HFFc6 (cell line): ENCODE results near the gene LSAMP. TPM values are rescaled to one million over a fixed set of nuclear protein-coding genes. Genes with fewer than 3 reads are reported as not detected.
"Not testable (repeated sequence)": the region's sequence is repeated elsewhere in the genome, so short reads cannot be mapped to it uniquely, and the experiment has no call there.

ENCODE experiments used
- DNase-seq: peaks from one replicate; pipeline ENCODE4 v3.0.0-alpha.2; 2018
- H3K27ac Mint-ChIP-seq: 2 replicates; pipeline ENCODE4 v1.8.0; 2020; ENCODE audit warnings: mild to moderate bottlenecking, mixed read lengths
- H3K27me3 Mint-ChIP-seq: 2 replicates; pipeline ENCODE4 v1.8.0; 2021; ENCODE audit warnings: mild to moderate bottlenecking, moderate library complexity, mixed read lengths; ENCODE audit not compliant: insufficient read depth
- H3K36me3 Mint-ChIP-seq: 2 replicates; pipeline ENCODE4 v1.8.0; 2021; ENCODE audit warnings: low read depth, mixed read lengths
- H3K4me1 Mint-ChIP-seq: 2 replicates; pipeline ENCODE4 v1.8.0; 2020; ENCODE audit warnings: low read depth, mixed read lengths
- H3K4me3 Mint-ChIP-seq: 2 replicates; pipeline ENCODE4 v1.8.0; 2020; ENCODE audit warnings: mild to moderate bottlenecking, moderate library complexity, mixed read lengths
- H3K9me3 Mint-ChIP-seq: 2 replicates; pipeline ENCODE4 v1.8.0; 2020; ENCODE audit warnings: mild to moderate bottlenecking, mixed read lengths
- total RNA-seq, 6 experiments: library from RNA; stranded (reverse); fragmentation: NEBNext Ultra II Directional; extraction: Animal tissue kit (Norgen Biotek cat#: 25700); gene quantifications; 2 replicates in 1 of 6; 3 replicates in 5 of 6; pipeline ENCODE4 v1.2.3, GENCODE V29; 2021
- TF ChIP-seq, protein P1 (sequence below): fragments of 200-600 bp; sonication (generic); IDR thresholded peaks from 2 replicates; pipeline ENCODE4 v1.5.0; 2021; ENCODE audit warnings: antibody characterized with exemption, mild to moderate bottlenecking

LSAMP gene
- total RNA-seq, 6 experiments from 2014 or later = not detected

DNA sequence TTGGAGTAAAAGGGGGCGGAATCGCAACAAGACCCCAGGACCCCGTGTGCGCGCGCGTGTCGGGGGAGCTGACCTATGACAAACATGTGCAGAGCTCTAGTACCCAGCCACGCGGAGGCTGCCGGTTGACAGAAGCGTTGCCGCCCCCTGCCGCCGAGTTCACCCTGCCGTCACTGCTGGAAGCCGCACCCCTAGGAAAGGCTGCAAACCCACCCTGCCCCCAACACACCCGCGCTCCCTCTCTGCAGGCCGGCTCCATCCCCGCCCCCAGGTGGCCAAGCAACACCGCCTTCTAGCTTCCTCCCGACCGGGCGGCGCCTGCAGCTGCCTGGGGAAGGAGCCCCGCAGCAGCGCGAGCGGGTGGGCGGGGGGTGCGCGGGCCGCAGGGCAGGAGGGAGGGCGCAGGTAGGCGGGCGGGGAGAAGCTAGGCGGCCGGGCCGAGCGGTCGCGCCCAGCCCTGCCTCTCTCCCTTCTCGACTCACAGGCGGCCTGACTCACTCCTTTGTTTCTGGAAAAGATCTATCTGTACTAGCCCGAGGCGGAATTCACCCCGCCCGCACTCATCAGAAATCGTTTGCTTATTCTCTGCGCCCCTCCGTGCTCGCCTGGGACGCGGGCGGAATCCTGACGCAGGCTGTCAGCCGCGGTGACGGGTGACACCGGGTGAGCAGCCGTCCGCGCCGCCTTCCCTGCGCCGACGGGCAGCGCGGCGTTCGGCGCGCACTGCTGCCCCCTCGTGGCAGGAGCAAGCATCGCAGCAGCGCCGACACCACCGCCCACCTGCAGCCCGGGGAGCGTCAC is 661.1 kb downstream of the LSAMP start:
- Mint-ChIP-seq H3K36me3 (no peaks in the 10 kb centered on the region), H3K27ac (peak overlapping the region; percentile 89), H3K9me3 (no peaks in the 10 kb centered on the region), H3K27me3 (peaks cover 2% of the 10 kb centered on the region; the same call in 1 of the 2 replicates), H3K4me1 (peaks cover 26% of the 10 kb centered on the region), H3K4me3 (peak overlapping the region; percentile 89)
- peak; percentile 89 for DNase-seq
- TF ChIP-seq, protein P1, sequence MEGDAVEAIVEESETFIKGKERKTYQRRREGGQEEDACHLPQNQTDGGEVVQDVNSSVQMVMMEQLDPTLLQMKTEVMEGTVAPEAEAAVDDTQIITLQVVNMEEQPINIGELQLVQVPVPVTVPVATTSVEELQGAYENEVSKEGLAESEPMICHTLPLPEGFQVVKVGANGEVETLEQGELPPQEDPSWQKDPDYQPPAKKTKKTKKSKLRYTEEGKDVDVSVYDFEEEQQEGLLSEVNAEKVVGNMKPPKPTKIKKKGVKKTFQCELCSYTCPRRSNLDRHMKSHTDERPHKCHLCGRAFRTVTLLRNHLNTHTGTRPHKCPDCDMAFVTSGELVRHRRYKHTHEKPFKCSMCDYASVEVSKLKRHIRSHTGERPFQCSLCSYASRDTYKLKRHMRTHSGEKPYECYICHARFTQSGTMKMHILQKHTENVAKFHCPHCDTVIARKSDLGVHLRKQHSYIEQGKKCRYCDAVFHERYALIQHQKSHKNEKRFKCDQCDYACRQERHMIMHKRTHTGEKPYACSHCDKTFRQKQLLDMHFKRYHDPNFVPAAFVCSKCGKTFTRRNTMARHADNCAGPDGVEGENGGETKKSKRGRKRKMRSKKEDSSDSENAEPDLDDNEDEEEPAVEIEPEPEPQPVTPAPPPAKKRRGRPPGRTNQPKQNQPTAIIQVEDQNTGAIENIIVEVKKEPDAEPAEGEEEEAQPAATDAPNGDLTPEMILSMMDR = peak; percentile 94

DNA sequence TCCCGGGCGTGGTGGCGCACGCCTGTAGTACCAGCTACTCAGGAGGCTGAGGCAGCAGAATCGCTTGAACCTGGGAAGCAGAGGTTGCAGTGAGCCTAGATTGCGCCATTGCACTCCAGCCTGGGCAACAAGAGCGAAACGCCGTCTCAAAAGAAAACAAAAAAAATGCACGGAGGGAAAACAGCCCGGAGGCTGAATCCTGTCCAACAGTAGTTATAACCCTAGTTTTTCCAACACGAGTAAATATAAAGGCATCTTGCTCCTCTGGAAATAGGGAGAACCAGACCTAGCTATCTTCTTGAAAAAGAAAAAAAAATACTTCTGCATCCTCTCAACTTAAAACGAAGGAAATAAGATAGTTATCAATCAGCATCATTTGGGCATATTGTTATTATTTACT is 661.9 kb downstream of the LSAMP start:
- Mint-ChIP-seq H3K4me3 (peak overlapping the region; percentile 89), H3K27ac (peak overlapping the region; percentile 88; the same call in 1 of the 2 replicates), H3K4me1 (peaks cover 19% of the 10 kb centered on the region)
- H3K27me3 Mint-ChIP-seq, DNase-seq, H3K36me3 Mint-ChIP-seq, H3K9me3 Mint-ChIP-seq: not testable (repeated sequence)

DNA sequence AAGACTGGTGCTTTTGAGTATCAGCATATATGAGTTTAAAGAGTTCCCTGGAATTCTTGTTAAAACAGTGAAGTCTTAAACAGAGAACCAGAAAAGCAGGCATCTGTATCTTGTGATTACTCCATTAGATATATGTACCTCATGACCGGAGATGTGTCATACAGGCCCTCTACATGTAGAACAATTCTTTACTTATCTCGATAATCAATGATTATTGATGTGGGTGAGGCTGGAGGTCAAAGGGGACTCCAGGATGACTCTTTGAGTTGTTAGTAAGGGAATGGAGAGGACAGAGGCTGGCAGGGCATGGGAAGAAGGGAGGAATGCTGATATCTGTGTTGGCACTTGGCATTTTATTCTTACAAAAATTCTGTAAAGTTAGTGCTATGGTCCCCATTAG is 666.3 kb downstream of the LSAMP start:
- H3K4me1 Mint-ChIP-seq = no peaks in the 10 kb centered on the region
- no peak for DNase-seq
- no peak overlapping the region for H3K27ac Mint-ChIP-seq
- peaks cover 6% of the 10 kb centered on the region for H3K27me3 Mint-ChIP-seq
- TF ChIP-seq, protein P1 = no peak
- H3K4me3 Mint-ChIP-seq = no peak overlapping the region
- no peaks in the 10 kb centered on the region for H3K36me3 Mint-ChIP-seq
- H3K9me3 Mint-ChIP-seq = no peaks in the 10 kb centered on the region

DNA sequence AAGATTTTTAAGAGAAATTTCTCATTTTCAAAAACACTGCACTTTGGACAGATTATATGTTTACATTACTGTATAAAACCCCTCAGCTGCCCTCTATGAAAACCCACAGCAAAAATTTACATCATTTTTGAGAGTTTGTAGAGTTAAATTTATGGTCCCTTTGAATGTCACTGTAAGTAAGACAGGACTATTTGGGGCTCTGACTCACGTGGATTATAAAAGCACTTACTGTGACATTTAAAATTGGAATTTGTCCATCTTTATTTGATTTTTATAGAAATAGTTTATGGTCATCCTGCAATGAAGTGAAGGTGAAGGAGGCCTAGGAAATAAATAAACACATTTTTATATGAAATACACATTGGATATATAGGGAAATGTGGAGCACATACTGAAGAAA is 672.3 kb downstream of the LSAMP start:
- no peak for DNase-seq
- Mint-ChIP-seq H3K4me1 (no peaks in the 10 kb centered on the region; the same call in 1 of the 2 replicates), H3K27ac (no peak overlapping the region), H3K27me3 (peaks cover 11% of the 10 kb centered on the region), H3K4me3 (no peak overlapping the region), H3K9me3 (no peaks in the 10 kb centered on the region), H3K36me3 (no peaks in the 10 kb centered on the region)
- TF ChIP-seq, protein P1 = no peak

- no peaks in the 10 kb centered on the region for H3K36me3 Mint-ChIP-seq
These were observed 676.6 kb downstream of the LSAMP start for GRCh38 chr3:115768661-115769060.

More at GRCh38 chr3:115768661-115769060, 676.6 kb downstream of the LSAMP start:
- Mint-ChIP-seq H3K4me1 (peaks cover 11% of the 10 kb centered on the region), H3K27ac (no peak overlapping the region), H3K27me3 (peaks cover 8% of the 10 kb centered on the region), H3K4me3 (no peak overlapping the region), H3K9me3 (no peaks in the 10 kb centered on the region)
- TF ChIP-seq, protein P1 = no peak
- no peak for DNase-seq
